ENCODE measurements around the gene TRIM34. TPM values are rescaled to one million over a fixed set of nuclear protein-coding genes. Genes with fewer than 3 reads are reported as not detected.
A peak's percentile ranks its signal among the peaks of the same experiment; 100 is the strongest.
"Not testable (repeated sequence)": the region's sequence is repeated elsewhere in the genome, so short reads cannot be mapped to it uniquely, and the experiment has no call there.

TRIM34 gene
- total RNA-seq, 2 experiments from 2014 or later, result 8.4 to 13.1 TPM

- Histone ChIP-seq H3K27ac (ENCODE audit: low read depth, low read length, poor library complexity, severe bottlenecking) (peak overlapping the region; percentile 89), H3K36me3 (ENCODE audit: insufficient read depth, low read length) (peaks cover 3% of the 10 kb centered on the region; the same call in 1 of the 2 replicates), H3K9me3 (ENCODE audit: low read length) (no peaks in the 10 kb centered on the region), H4K20me1 (ENCODE audit: insufficient read depth, low read length) (no peaks in the 10 kb centered on the region), H3K9me2 (ENCODE audit: insufficient read depth, low read length) (no peaks in the 10 kb centered on the region), H3K4me2 (ENCODE audit: low read length) (peak overlapping the region; percentile 85), H2AFZ (ENCODE audit: low read length) (peak overlapping the region; percentile 73; the same call in 1 of the 2 replicates), H3K4me3 (ENCODE audit: low read depth, low read length, poor library complexity, severe bottlenecking) (peak overlapping the region; percentile 72), H3K79me2 (ENCODE audit: insufficient read depth, low read depth, low read length) (peaks cover 26% of the 10 kb centered on the region; the same call in 1 of the 2 replicates), H3K4me1 (ENCODE audit: insufficient read depth, low read length, poor library complexity, severe bottlenecking) (peaks cover 21% of the 10 kb centered on the region)
- ChIA-PET CTCF (ENCODE audit: unreplicated experiment) (no interaction called here), POLR2A (interaction anchor here (1.1 to 4.9 kb wide), 5 partner anchors 11 to 66 kb away, joined by 3 to 26 read pairs (median 6); partner anchors contain the start of gene TRIM34)
- BruUV-seq (replicated peaks), result no TSS peak
- TF ChIP-seq, protein P1, sequence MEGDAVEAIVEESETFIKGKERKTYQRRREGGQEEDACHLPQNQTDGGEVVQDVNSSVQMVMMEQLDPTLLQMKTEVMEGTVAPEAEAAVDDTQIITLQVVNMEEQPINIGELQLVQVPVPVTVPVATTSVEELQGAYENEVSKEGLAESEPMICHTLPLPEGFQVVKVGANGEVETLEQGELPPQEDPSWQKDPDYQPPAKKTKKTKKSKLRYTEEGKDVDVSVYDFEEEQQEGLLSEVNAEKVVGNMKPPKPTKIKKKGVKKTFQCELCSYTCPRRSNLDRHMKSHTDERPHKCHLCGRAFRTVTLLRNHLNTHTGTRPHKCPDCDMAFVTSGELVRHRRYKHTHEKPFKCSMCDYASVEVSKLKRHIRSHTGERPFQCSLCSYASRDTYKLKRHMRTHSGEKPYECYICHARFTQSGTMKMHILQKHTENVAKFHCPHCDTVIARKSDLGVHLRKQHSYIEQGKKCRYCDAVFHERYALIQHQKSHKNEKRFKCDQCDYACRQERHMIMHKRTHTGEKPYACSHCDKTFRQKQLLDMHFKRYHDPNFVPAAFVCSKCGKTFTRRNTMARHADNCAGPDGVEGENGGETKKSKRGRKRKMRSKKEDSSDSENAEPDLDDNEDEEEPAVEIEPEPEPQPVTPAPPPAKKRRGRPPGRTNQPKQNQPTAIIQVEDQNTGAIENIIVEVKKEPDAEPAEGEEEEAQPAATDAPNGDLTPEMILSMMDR (conservative IDR thresholded peaks at IDR 0.05; ENCODE audit: low read length), result no peak
- no peak for TF ChIP-seq EZH2phosphoT487 (IDR thresholded peaks at IDR 0.05; ENCODE audit: borderline replicate concordance, low read depth, low read length)
- no peak for DNase-seq (ENCODE audit: low spot score)
- intact Hi-C loops (cut with micrococcal nuclease; ENCODE audit: unreplicated experiment), result no loop called here
Observed at GRCh38 chr11:5690216-5690615, 65.4 kb downstream of the TRIM34 start.

DNA sequence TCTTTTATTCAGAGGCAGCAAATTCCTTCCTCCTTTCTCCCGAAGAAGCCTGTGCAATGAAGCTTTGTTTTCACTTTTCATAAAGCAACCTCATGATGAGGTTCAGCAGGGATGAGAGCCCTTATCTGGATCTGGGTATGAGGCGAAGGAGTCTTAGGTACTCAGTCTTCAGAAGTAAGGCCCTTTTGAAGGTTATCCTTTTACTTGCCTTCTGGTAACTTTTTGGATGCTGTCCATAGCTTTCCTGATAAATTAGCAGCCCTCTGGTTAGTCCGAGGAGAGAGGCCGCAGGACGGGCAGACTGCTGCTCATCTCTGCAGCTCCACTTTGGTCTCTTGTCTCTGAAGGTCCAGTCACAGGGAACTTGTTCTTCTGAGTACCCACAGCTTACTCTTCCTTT, 65.9 kb downstream of the TRIM34 start:
- H3K79me2 ChIP-seq (ENCODE audit: insufficient read depth, low read depth, low read length), result peaks cover 26% of the 10 kb centered on the region; the same call in 1 of the 2 replicates
- peak overlapping the region; percentile 72 for H3K4me3 ChIP-seq (ENCODE audit: low read depth, low read length, poor library complexity, severe bottlenecking)
- intact Hi-C loops (cut with micrococcal nuclease; ENCODE audit: unreplicated experiment), result no loop called here
- H4K20me1 ChIP-seq (ENCODE audit: insufficient read depth, low read length), result no peaks in the 10 kb centered on the region
- no peaks in the 10 kb centered on the region for H3K9me2 ChIP-seq (ENCODE audit: insufficient read depth, low read length)
- peak overlapping the region; percentile 89 for H3K27ac ChIP-seq (ENCODE audit: low read depth, low read length, poor library complexity, severe bottlenecking)
- ChIA-PET CTCF (ENCODE audit: unreplicated experiment) (no interaction called here), POLR2A (interaction anchor here (1.2 to 4.9 kb wide), 4 partner anchors 10 to 66 kb away, joined by 6 to 26 read pairs (median 6); partner anchors contain the start of gene TRIM34)
- peak; percentile 24 for DNase-seq (ENCODE audit: low spot score)
- H3K4me2 ChIP-seq (ENCODE audit: low read length), result peak overlapping the region; percentile 85
- TF ChIP-seq EZH2phosphoT487 (IDR thresholded peaks at IDR 0.05; ENCODE audit: borderline replicate concordance, low read depth, low read length), result no peak
- TF ChIP-seq, protein P1 (conservative IDR thresholded peaks at IDR 0.05; ENCODE audit: low read length), result no peak
- H3K36me3 ChIP-seq (ENCODE audit: insufficient read depth, low read length), result peaks cover 5% of the 10 kb centered on the region; the same call in 1 of the 2 replicates
- H2AFZ ChIP-seq (ENCODE audit: low read length), result peak overlapping the region; percentile 73; the same call in 1 of the 2 replicates
- no TSS peak for BruUV-seq (replicated peaks)
- H3K9me3 ChIP-seq (ENCODE audit: low read length), result no peaks in the 10 kb centered on the region
- peaks cover 19% of the 10 kb centered on the region for H3K4me1 ChIP-seq (ENCODE audit: insufficient read depth, low read length, poor library complexity, severe bottlenecking)

- peak overlapping the region; percentile 85 for H3K4me2 ChIP-seq (ENCODE audit: low read length)
- H3K9me2 ChIP-seq (ENCODE audit: insufficient read depth, low read length); H3K9me3 ChIP-seq (ENCODE audit: low read length); H4K20me1 ChIP-seq (ENCODE audit: insufficient read depth, low read length); CTCF ChIA-PET (ENCODE audit: unreplicated experiment); DNase-seq (ENCODE audit: low spot score); BruUV-seq (replicated peaks); intact Hi-C loops (cut with micrococcal nuclease; ENCODE audit: unreplicated experiment): not testable (repeated sequence)
- peaks cover 26% of the 10 kb centered on the region; the same call in 1 of the 2 replicates for H3K79me2 ChIP-seq (ENCODE audit: insufficient read depth, low read depth, low read length)
- H3K4me1 ChIP-seq (ENCODE audit: insufficient read depth, low read length, poor library complexity, severe bottlenecking), result peaks cover 19% of the 10 kb centered on the region
- POLR2A ChIA-PET, result interaction anchor here (0.8 to 4.9 kb wide), 3 partner anchors 9 to 70 kb away, joined by 3 to 26 read pairs (median 6); no protein-coding TSS in a partner anchor
- H3K4me3 ChIP-seq (ENCODE audit: low read depth, low read length, poor library complexity, severe bottlenecking), result peak overlapping the region; percentile 72
- H3K36me3 ChIP-seq (ENCODE audit: insufficient read depth, low read length), result peaks cover 12% of the 10 kb centered on the region; the same call in 1 of the 2 replicates
- peak overlapping the region; percentile 73; the same call in 1 of the 2 replicates for H2AFZ ChIP-seq (ENCODE audit: low read length)
- H3K27ac ChIP-seq (ENCODE audit: low read depth, low read length, poor library complexity, severe bottlenecking), result peak overlapping the region; percentile 89
Observed at GRCh38 chr11:5691238-5691963, 66.6 kb downstream of the TRIM34 start.

Measured in OCI-LY7 (cell line).